Measurements from ENCODE around the gene GALNT2. TPM values are rescaled to one million over a fixed set of nuclear protein-coding genes. Genes with fewer than 3 reads are reported as not detected.
A peak's percentile ranks its signal among the peaks of the same experiment; 100 is the strongest.

Gene GALNT2
- total and polyA plus RNA-seq, 9 of the 15 experiments (the other 6 are each of a cell fraction or from before 2014, with no cell fraction given) = 1.6 to 106 (median 51.9) TPM

DNA sequence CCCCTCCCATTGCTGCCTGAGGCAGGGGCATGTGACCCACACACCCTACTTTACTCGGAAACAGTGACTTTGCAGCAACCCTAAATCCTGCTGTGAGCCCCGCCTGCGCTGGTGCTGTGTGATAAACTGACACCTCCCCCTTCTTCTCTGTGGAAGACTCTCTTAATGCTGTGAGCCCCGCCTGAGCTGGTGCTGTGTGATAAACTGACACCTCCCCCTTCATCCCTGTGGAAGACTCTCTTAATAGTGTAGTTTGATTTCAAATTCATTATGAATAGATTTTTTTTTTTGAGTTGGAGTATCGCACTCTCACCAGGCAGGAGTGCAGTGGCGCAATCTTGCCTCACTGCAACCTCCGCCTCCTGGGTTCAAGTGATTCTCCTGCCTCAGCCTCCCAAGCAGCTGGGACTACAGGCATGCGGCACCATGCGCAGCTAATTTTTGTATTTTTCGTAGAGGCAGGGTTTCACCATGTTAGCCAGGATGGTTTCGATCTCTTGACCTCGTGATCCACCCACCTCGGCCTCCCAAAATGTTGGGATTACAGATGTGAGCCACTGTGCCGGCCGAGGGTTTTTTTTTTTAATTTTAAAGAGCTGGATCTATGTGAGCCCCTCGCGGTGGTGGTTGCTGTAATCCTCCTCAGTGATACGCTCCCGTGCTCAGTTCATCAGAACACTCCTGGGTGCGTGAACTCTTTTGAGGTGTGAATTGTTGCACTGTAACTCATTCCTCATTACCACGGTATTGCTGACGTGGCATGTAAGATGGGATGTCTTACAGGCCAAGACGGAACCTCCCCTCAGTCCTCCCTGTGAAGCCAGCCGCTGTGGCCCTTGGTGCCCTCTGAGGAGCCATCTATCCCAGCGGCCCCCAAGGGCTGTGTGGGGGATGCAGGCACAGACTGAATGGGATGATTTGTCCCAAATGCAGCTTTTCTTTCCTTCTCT lies 60.3 kb downstream of the GALNT2 start (continued):
- TF ChIP-seq ZBED1 (IDR thresholded peaks at IDR 0.05) (0 out of 2 replicates have a peak, but pooled peaks have one; percentile 36), CHD4 (IDR thresholded peaks at IDR 0.05; ENCODE audit: insufficient read depth, insufficient replicate concordance, low read depth, low read length, poor library complexity, severe bottlenecking) (no peak), NR2C1 (IDR thresholded peaks at IDR 0.05) (0 out of 2 replicates have a peak, but pooled peaks have one; percentile 43), NR2C1 (tag; IDR thresholded peaks at IDR 0.05) (0 out of 2 replicates have a peak, but pooled peaks have one; percentile 13), RUNX1 (IDR thresholded peaks at IDR 0.05; ENCODE audit: low read depth) (peak; percentile 55; the same call in 1 of the 2 replicates), SAFB2 (IDR thresholded peaks at IDR 0.05; ENCODE audit: borderline replicate concordance, low read depth, low read length, severe bottlenecking) (no peak), MTA2 (IDR thresholded peaks at IDR 0.05; ENCODE audit: low read depth) (peak; percentile 93), MIER1 (IDR thresholded peaks at IDR 0.05; ENCODE audit: low read depth) (peak; percentile 43), HDGF (IDR thresholded peaks at IDR 0.05) (peak; percentile 96), SNIP1 (IDR thresholded peaks at IDR 0.05; ENCODE audit: low read depth) (0 out of 2 replicates have a peak, but pooled peaks have one; percentile 15), MTA3 (IDR thresholded peaks at IDR 0.05; ENCODE audit: borderline replicate concordance) (peak; percentile 54), LEF1 (IDR thresholded peaks at IDR 0.05) (peak; percentile 97), NFE2 (IDR thresholded peaks at IDR 0.05; ENCODE audit: low read depth) (peak; percentile 95), HMG20B (CRISPR knock-in tag; IDR thresholded peaks at IDR 0.05) (no peak), ZNF133 (CRISPR knock-in tag; IDR thresholded peaks at IDR 0.05) (no peak), FOXK2 (conservative IDR thresholded peaks at IDR 0.05 in 1 of 2, IDR thresholded peaks at IDR 0.05 in 1 of 2; ENCODE audit: low read depth in 2 of 2) (peak; percentile 57 to 72; a peak in 3 of 4 replicates), ZBTB8A (IDR thresholded peaks at IDR 0.05; ENCODE audit: partially characterized antibody) (no peak), RNF2 (IDR thresholded peaks at IDR 0.05) (peak; percentile 92)
- TF ChIP-seq, protein P1, sequence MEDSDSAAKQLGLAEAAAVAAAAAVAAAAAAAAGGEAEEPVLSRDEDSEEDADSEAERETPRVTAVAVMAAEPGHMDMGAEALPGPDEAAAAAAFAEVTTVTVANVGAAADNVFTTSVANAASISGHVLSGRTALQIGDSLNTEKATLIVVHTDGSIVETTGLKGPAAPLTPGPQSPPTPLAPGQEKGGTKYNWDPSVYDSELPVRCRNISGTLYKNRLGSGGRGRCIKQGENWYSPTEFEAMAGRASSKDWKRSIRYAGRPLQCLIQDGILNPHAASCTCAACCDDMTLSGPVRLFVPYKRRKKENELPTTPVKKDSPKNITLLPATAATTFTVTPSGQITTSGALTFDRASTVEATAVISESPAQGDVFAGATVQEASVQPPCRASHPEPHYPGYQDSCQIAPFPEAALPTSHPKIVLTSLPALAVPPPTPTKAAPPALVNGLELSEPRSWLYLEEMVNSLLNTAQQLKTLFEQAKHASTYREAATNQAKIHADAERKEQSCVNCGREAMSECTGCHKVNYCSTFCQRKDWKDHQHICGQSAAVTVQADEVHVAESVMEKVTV (CRISPR knock-in tag; IDR thresholded peaks at IDR 0.05) = 0 out of 2 replicates have a peak, but pooled peaks have one; percentile 9
- TF ChIP-seq, protein P2, sequence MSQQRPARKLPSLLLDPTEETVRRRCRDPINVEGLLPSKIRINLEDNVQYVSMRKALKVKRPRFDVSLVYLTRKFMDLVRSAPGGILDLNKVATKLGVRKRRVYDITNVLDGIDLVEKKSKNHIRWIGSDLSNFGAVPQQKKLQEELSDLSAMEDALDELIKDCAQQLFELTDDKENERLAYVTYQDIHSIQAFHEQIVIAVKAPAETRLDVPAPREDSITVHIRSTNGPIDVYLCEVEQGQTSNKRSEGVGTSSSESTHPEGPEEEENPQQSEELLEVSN (IDR thresholded peaks at IDR 0.05; ENCODE audit: borderline replicate concordance in 1 of 2, extremely low read depth in 1 of 2, insufficient read depth in 1 of 2, insufficient read length in 1 of 2, low read depth in 1 of 2, low read length in 1 of 2, poor library complexity in 1 of 2, severe bottlenecking in 1 of 2) = peak in 1 of 2 experiments; percentile 20
- TF ChIP-seq, protein P3, sequence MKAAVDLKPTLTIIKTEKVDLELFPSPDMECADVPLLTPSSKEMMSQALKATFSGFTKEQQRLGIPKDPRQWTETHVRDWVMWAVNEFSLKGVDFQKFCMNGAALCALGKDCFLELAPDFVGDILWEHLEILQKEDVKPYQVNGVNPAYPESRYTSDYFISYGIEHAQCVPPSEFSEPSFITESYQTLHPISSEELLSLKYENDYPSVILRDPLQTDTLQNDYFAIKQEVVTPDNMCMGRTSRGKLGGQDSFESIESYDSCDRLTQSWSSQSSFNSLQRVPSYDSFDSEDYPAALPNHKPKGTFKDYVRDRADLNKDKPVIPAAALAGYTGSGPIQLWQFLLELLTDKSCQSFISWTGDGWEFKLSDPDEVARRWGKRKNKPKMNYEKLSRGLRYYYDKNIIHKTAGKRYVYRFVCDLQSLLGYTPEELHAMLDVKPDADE (conservative IDR thresholded peaks at IDR 0.05; ENCODE audit: control insufficient read depth, low read depth, low read length) = peak; percentile 80
- TF ChIP-seq, protein P4, sequence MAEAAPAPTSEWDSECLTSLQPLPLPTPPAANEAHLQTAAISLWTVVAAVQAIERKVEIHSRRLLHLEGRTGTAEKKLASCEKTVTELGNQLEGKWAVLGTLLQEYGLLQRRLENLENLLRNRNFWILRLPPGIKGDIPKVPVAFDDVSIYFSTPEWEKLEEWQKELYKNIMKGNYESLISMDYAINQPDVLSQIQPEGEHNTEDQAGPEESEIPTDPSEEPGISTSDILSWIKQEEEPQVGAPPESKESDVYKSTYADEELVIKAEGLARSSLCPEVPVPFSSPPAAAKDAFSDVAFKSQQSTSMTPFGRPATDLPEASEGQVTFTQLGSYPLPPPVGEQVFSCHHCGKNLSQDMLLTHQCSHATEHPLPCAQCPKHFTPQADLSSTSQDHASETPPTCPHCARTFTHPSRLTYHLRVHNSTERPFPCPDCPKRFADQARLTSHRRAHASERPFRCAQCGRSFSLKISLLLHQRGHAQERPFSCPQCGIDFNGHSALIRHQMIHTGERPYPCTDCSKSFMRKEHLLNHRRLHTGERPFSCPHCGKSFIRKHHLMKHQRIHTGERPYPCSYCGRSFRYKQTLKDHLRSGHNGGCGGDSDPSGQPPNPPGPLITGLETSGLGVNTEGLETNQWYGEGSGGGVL (CRISPR knock-in tag; IDR thresholded peaks at IDR 0.05) = 0 out of 2 replicates have a peak, but pooled peaks have one; percentile 42

Data from K562 (cell line).